Endodermal cell (in vitro differentiated cells): ENCODE measurements around the gene RAC3. TPM values are rescaled to one million over a fixed set of nuclear protein-coding genes. Genes with fewer than 3 reads are reported as not detected.

Experiments
- DNase-seq: peaks from one replicate; pipeline ENCODE4 v3.0.0-alpha.2; 2017
- H3K27ac ChIP-seq: 2 replicates; pipeline ENCODE4 v1.5.1; 2013; ENCODE audit warnings: mild to moderate bottlenecking, low read depth, low read length, moderate library complexity
- H3K27me3 ChIP-seq: 2 replicates; pipeline ENCODE4 v1.6.1; 2013; ENCODE audit warnings: mild to moderate bottlenecking, low read length, moderate library complexity; ENCODE audit not compliant: insufficient read depth, control insufficient read depth, poor library complexity, severe bottlenecking
- H3K36me3 ChIP-seq: 2 replicates; pipeline ENCODE4 v1.7.0; 2013; ENCODE audit warnings: mild to moderate bottlenecking, low read length, moderate library complexity; ENCODE audit not compliant: control insufficient read depth, insufficient read depth
- H3K4me1 ChIP-seq: one replicate; pipeline ENCODE4 v1.7.0; 2013; ENCODE audit warnings: low read length; ENCODE audit not compliant: control insufficient read depth, insufficient read depth
- H3K4me3 ChIP-seq: 2 replicates; pipeline ENCODE4 v1.5.1; 2013; ENCODE audit warnings: mild to moderate bottlenecking, low read length, moderate library complexity
- H3K9ac ChIP-seq: 2 replicates; pipeline ENCODE4 v1.6.1; 2013; ENCODE audit warnings: mild to moderate bottlenecking, low read length, moderate library complexity; ENCODE audit not compliant: poor library complexity, severe bottlenecking; ENCODE audit errors: extremely low read depth
- H3K9me3 ChIP-seq: 2 replicates; pipeline ENCODE4 v1.6.1; 2013; ENCODE audit warnings: mild to moderate bottlenecking, low read length, moderate library complexity; ENCODE audit not compliant: control insufficient read depth
- H3K27ac Mint-ChIP-seq: 2 replicates; pipeline ENCODE4 v1.8.0; 2020; ENCODE audit warnings: mixed read lengths
- H3K27me3 Mint-ChIP-seq: 2 replicates; pipeline ENCODE4 v1.8.0; 2021; ENCODE audit warnings: mild to moderate bottlenecking, mixed read lengths; ENCODE audit not compliant: insufficient read depth
- H3K36me3 Mint-ChIP-seq: 2 replicates; pipeline ENCODE4 v1.8.0; 2020; ENCODE audit warnings: low read depth, mixed read lengths
- H3K4me1 Mint-ChIP-seq: 2 replicates; pipeline ENCODE4 v1.8.0; 2020; ENCODE audit warnings: mixed read lengths
- H3K4me3 Mint-ChIP-seq: 2 replicates; pipeline ENCODE4 v1.8.0; 2020; ENCODE audit warnings: mild to moderate bottlenecking, moderate library complexity, mixed read lengths
- H3K9me3 Mint-ChIP-seq: 2 replicates; pipeline ENCODE4 v1.8.0; 2020; ENCODE audit warnings: mild to moderate bottlenecking, mixed read lengths
- CTCF ChIP-seq: fragments of 200-600 bp; sonication (generic); conservative IDR thresholded peaks from 2 replicates; pipeline ENCODE4 v1.5.0; 2021; ENCODE audit warnings: antibody characterized with exemption, mild to moderate bottlenecking
- WGBS, 2 experiments: methylation state at CpG; one replicate each; pipeline versions ENCODE4 v1.1.5 to v1.1.7; 2013; ENCODE audit warnings: missing lambda C conversion rate in 2 of 2, mixed read lengths in 1 of 2; ENCODE audit not compliant: insufficient coverage in 1 of 2, insufficient read length in 1 of 2; 5-methylcytosine and 5-hydroxymethylcytosine counted together
- total RNA-seq, 2 donors: library from RNA; stranded (reverse); fragmentation: NEBNext Ultra II Directional in 1 of 2; extraction: Animal tissue kit (Norgen Biotek cat#: 25700) in 1 of 2; gene quantifications; 2 replicates in 1 of 2; 3 replicates in 1 of 2; pipeline ENCODE4 v1.2.1, GENCODE V29; 2021

Gene RAC3
- total RNA-seq, 2 donors from 2014 or later, result 45.7 to 53.9 TPM

- Mint-ChIP-seq H3K36me3 (peaks cover 8% of the 10 kb centered on the region), H3K4me1 (peaks cover 5% of the 10 kb centered on the region), H3K9me3 (no peaks in the 10 kb centered on the region), H3K4me3 (no peak overlapping the region), H3K27me3 (no peaks in the 10 kb centered on the region), H3K27ac (no peak overlapping the region)
- no peak overlapping the region for H3K9ac ChIP-seq
- peaks cover 7% of the 10 kb centered on the region for H3K36me3 ChIP-seq
- no peaks in the 10 kb centered on the region for H3K27me3 ChIP-seq
- no peak for DNase-seq
- H3K9me3 ChIP-seq, result no peaks in the 10 kb centered on the region
- no peaks in the 10 kb centered on the region for H3K4me1 ChIP-seq
- H3K4me3 ChIP-seq, result no peak overlapping the region
- no peak overlapping the region for H3K27ac ChIP-seq
- WGBS, 2 experiments, result 93% methylated on average over 17 to 24 of the region's 24 CpGs
- TF ChIP-seq CTCF, result no peak
These were observed 14.5 kb upstream of the RAC3 start for GRCh38 chr17:82016875-82017459.

- H3K4me1 ChIP-seq, result no peaks in the 10 kb centered on the region
- peaks cover 5% of the 10 kb centered on the region for H3K4me1 Mint-ChIP-seq
- H3K36me3 ChIP-seq, result peaks cover 7% of the 10 kb centered on the region
- peaks cover 8% of the 10 kb centered on the region for H3K36me3 Mint-ChIP-seq
- no peak overlapping the region for H3K27ac Mint-ChIP-seq
- no peak overlapping the region for H3K9ac ChIP-seq
- H3K9me3 ChIP-seq, result no peaks in the 10 kb centered on the region
- 86 to 89% methylated on average over 5 to 13 of the region's 13 CpGs for WGBS, 2 experiments
- no peaks in the 10 kb centered on the region for H3K9me3 Mint-ChIP-seq
- H3K27me3 Mint-ChIP-seq, result no peaks in the 10 kb centered on the region
- no peak overlapping the region for H3K4me3 ChIP-seq
- no peak for TF ChIP-seq CTCF
- no peak overlapping the region for H3K27ac ChIP-seq
- DNase-seq, result no peak
- H3K27me3 ChIP-seq, result no peaks in the 10 kb centered on the region
- H3K4me3 Mint-ChIP-seq, result no peak overlapping the region
These were observed 13.8 kb upstream of the RAC3 start for GRCh38 chr17:82017612-82018151.

GRCh38 chr17:82018152-82018988, 13.1 kb upstream of the RAC3 start:
- no peak for DNase-seq
- H3K27me3 Mint-ChIP-seq, result no peaks in the 10 kb centered on the region
- Histone ChIP-seq H3K9ac (no peak overlapping the region), H3K9me3 (no peaks in the 10 kb centered on the region), H3K36me3 (peaks cover 7% of the 10 kb centered on the region), H3K27me3 (no peaks in the 10 kb centered on the region), H3K4me3 (no peak overlapping the region), H3K4me1 (no peaks in the 10 kb centered on the region), H3K27ac (peak overlapping the region; percentile 47)
- H3K4me1 Mint-ChIP-seq, result peaks cover 5% of the 10 kb centered on the region
- WGBS, 2 experiments, result 93 to 94% methylated on average over 19 of the region's 19 CpGs
- no peaks in the 10 kb centered on the region for H3K9me3 Mint-ChIP-seq
- no peak overlapping the region for H3K4me3 Mint-ChIP-seq
- no peak for TF ChIP-seq CTCF
- peaks cover 8% of the 10 kb centered on the region for H3K36me3 Mint-ChIP-seq
- H3K27ac Mint-ChIP-seq, result no peak overlapping the region
